GM12878 (cell line): ENCODE data around the gene SLC39A7. TPM values are rescaled to one million over a fixed set of nuclear protein-coding genes. Genes with fewer than 3 reads are reported as not detected.
A peak's percentile ranks its signal among the peaks of the same experiment; 100 is the strongest.

ENCODE experiments used
- DPF2 ChIP-seq: fragments of 450-650 bp; IDR thresholded peaks from 2 replicates; pipeline ENCODE4 v1.6.1; 2017; ENCODE audit warnings: mild to moderate bottlenecking
- MYC ChIP-seq: IDR thresholded peaks from 2 replicates; pipeline ENCODE4 v1.6.1; 2011; ENCODE audit warnings: mild to moderate bottlenecking, low read length, moderate library complexity, inconsistent platforms; ENCODE audit not compliant: insufficient read depth, insufficient replicate concordance, insufficient read length, severe bottlenecking
- NFYB ChIP-seq: IDR thresholded peaks from 2 replicates; pipeline ENCODE4 v1.6.1; 2011; ENCODE audit warnings: low read depth, mild to moderate bottlenecking, low read length, improper control_type of control experiment, moderate library complexity; ENCODE audit not compliant: insufficient read depth
- PAX5 ChIP-seq: IDR thresholded peaks from 2 replicates; pipeline ENCODE4 v1.6.1; 2011; ENCODE audit warnings: low read depth, low read length, borderline replicate concordance
- SMAD5 ChIP-seq: IDR thresholded peaks from 2 replicates; pipeline ENCODE4 v1.6.1; 2016; ENCODE audit warnings: antibody characterized with exemption, low read depth
- WRNIP1 ChIP-seq: IDR thresholded peaks from 2 replicates; pipeline ENCODE4 v1.6.1; 2011; ENCODE audit warnings: low read depth, low read length, improper control_type of control experiment, borderline replicate concordance
- ZSCAN29 ChIP-seq: fragments of 450-650 bp; IDR thresholded peaks from 2 replicates; pipeline ENCODE4 v1.6.1; 2017; ENCODE audit warnings: mild to moderate bottlenecking, moderate library complexity
- ZZZ3 ChIP-seq: IDR thresholded peaks from 2 replicates; pipeline ENCODE4 v1.6.1; 2011; ENCODE audit warnings: low read depth; ENCODE audit not compliant: control insufficient read depth, insufficient read length
- polyA plus RNA-seq, 11 experiments: library from polyadenylated mRNA; depleted of rRNA in 4 of 11; unstranded in 6 of 11; stranded (reverse) in 5 of 11; fragments of >200 nt; fragmentation: Nextera tagmentation in 4 of 11; fragmentation: Illumina TruSeq in 1 of 11; extraction: Ambion mirVana in 4 of 11; extraction: Trizol in 1 of 11; gene quantifications; 1 replicate in 1 of 11; 2 replicates in 10 of 11; pipeline versions ENCODE4 v1.2.1 to v1.2.3, GENCODE V29; 2011 to 2016; ENCODE audit warnings: inconsistent platforms in 2 of 11, missing spikeins in 2 of 11, low read depth in 1 of 11
- total RNA-seq, 4 experiments: library from RNA; depleted of rRNA in 3 of 4; stranded (reverse); fragments of >200 nt in 3 of 4; fragmentation: Illumina TruSeq in 1 of 4; extraction: Trizol in 1 of 4; gene quantifications; 2 replicates each; pipeline versions ENCODE4 v1.2.1 to v1.2.3, GENCODE V29; 2013 to 2021
- TF ChIP-seq, protein P1 (sequence below): fragments of 450-650 bp; IDR thresholded peaks from 2 replicates; pipeline ENCODE4 v1.6.1; 2017; ENCODE audit warnings: low read depth, mild to moderate bottlenecking, moderate library complexity
- TF ChIP-seq, protein P2 (sequence below): fragments of 450-650 bp; IDR thresholded peaks from 2 replicates; pipeline ENCODE4 v1.6.1; 2017; ENCODE audit warnings: mild to moderate bottlenecking, low read depth, inconsistent platforms; ENCODE audit not compliant: poor library complexity, severe bottlenecking
- TF ChIP-seq, protein P3 (sequence below): fragments of 450-650 bp; IDR thresholded peaks from 2 replicates; pipeline ENCODE4 v1.6.1; 2017; ENCODE audit warnings: mild to moderate bottlenecking, moderate library complexity
- TF ChIP-seq, protein P4 (sequence below): IDR thresholded peaks from 2 replicates; pipeline ENCODE4 v1.6.1; 2012; ENCODE audit warnings: improper control_type of control experiment, low read depth, low read length; ENCODE audit not compliant: insufficient replicate concordance
- TF ChIP-seq, protein P5 (sequence below): IDR thresholded peaks from 2 replicates; pipeline ENCODE4 v1.6.1; 2011; ENCODE audit warnings: low read depth, low read length, improper control_type of control experiment, borderline replicate concordance

The SLC39A7 gene
- total and polyA plus RNA-seq, 10 of the 15 experiments (the other 5 are each of a cell fraction or from before 2014, with no cell fraction given) = 7.3 to 63.1 (median 40.6) TPM

GRCh38 chr6:33204415-33205190, 3.9 kb downstream of the SLC39A7 start, which contains the start of gene HSD17B8 (continued):
- TF ChIP-seq, protein P1, sequence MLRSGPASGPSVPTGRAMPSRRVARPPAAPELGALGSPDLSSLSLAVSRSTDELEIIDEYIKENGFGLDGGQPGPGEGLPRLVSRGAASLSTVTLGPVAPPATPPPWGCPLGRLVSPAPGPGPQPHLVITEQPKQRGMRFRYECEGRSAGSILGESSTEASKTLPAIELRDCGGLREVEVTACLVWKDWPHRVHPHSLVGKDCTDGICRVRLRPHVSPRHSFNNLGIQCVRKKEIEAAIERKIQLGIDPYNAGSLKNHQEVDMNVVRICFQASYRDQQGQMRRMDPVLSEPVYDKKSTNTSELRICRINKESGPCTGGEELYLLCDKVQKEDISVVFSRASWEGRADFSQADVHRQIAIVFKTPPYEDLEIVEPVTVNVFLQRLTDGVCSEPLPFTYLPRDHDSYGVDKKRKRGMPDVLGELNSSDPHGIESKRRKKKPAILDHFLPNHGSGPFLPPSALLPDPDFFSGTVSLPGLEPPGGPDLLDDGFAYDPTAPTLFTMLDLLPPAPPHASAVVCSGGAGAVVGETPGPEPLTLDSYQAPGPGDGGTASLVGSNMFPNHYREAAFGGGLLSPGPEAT = peak; percentile 55; the same call in 1 of the 2 replicates
- TF ChIP-seq, protein P2, sequence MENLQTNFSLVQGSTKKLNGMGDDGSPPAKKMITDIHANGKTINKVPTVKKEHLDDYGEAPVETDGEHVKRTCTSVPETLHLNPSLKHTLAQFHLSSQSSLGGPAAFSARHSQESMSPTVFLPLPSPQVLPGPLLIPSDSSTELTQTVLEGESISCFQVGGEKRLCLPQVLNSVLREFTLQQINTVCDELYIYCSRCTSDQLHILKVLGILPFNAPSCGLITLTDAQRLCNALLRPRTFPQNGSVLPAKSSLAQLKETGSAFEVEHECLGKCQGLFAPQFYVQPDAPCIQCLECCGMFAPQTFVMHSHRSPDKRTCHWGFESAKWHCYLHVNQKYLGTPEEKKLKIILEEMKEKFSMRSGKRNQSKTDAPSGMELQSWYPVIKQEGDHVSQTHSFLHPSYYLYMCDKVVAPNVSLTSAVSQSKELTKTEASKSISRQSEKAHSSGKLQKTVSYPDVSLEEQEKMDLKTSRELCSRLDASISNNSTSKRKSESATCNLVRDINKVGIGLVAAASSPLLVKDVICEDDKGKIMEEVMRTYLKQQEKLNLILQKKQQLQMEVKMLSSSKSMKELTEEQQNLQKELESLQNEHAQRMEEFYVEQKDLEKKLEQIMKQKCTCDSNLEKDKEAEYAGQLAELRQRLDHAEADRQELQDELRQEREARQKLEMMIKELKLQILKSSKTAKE = no peak
- 0 out of 2 replicates have a peak, but pooled peaks have one; percentile 38 for TF ChIP-seq PAX5
- peak; percentile 94 for TF ChIP-seq NFYB
- no peak for TF ChIP-seq ZZZ3
- no peak for TF ChIP-seq WRNIP1
- no peak; the same call in 1 of the 2 replicates for TF ChIP-seq SMAD5
- TF ChIP-seq, protein P3, sequence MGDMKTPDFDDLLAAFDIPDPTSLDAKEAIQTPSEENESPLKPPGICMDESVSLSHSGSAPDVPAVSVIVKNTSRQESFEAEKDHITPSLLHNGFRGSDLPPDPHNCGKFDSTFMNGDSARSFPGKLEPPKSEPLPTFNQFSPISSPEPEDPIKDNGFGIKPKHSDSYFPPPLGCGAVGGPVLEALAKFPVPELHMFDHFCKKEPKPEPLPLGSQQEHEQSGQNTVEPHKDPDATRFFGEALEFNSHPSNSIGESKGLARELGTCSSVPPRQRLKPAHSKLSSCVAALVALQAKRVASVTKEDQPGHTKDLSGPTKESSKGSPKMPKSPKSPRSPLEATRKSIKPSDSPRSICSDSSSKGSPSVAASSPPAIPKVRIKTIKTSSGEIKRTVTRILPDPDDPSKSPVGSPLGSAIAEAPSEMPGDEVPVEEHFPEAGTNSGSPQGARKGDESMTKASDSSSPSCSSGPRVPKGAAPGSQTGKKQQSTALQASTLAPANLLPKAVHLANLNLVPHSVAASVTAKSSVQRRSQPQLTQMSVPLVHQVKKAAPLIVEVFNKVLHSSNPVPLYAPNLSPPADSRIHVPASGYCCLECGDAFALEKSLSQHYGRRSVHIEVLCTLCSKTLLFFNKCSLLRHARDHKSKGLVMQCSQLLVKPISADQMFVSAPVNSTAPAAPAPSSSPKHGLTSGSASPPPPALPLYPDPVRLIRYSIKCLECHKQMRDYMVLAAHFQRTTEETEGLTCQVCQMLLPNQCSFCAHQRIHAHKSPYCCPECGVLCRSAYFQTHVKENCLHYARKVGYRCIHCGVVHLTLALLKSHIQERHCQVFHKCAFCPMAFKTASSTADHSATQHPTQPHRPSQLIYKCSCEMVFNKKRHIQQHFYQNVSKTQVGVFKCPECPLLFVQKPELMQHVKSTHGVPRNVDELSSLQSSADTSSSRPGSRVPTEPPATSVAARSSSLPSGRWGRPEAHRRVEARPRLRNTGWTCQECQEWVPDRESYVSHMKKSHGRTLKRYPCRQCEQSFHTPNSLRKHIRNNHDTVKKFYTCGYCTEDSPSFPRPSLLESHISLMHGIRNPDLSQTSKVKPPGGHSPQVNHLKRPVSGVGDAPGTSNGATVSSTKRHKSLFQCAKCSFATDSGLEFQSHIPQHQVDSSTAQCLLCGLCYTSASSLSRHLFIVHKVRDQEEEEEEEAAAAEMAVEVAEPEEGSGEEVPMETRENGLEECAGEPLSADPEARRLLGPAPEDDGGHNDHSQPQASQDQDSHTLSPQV = no peak
- TF ChIP-seq, protein P4, sequence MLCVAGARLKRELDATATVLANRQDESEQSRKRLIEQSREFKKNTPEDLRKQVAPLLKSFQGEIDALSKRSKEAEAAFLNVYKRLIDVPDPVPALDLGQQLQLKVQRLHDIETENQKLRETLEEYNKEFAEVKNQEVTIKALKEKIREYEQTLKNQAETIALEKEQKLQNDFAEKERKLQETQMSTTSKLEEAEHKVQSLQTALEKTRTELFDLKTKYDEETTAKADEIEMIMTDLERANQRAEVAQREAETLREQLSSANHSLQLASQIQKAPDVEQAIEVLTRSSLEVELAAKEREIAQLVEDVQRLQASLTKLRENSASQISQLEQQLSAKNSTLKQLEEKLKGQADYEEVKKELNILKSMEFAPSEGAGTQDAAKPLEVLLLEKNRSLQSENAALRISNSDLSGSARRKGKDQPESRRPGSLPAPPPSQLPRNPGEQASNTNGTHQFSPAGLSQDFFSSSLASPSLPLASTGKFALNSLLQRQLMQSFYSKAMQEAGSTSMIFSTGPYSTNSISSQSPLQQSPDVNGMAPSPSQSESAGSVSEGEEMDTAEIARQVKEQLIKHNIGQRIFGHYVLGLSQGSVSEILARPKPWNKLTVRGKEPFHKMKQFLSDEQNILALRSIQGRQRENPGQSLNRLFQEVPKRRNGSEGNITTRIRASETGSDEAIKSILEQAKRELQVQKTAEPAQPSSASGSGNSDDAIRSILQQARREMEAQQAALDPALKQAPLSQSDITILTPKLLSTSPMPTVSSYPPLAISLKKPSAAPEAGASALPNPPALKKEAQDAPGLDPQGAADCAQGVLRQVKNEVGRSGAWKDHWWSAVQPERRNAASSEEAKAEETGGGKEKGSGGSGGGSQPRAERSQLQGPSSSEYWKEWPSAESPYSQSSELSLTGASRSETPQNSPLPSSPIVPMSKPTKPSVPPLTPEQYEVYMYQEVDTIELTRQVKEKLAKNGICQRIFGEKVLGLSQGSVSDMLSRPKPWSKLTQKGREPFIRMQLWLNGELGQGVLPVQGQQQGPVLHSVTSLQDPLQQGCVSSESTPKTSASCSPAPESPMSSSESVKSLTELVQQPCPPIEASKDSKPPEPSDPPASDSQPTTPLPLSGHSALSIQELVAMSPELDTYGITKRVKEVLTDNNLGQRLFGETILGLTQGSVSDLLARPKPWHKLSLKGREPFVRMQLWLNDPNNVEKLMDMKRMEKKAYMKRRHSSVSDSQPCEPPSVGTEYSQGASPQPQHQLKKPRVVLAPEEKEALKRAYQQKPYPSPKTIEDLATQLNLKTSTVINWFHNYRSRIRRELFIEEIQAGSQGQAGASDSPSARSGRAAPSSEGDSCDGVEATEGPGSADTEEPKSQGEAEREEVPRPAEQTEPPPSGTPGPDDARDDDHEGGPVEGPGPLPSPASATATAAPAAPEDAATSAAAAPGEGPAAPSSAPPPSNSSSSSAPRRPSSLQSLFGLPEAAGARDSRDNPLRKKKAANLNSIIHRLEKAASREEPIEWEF = no peak
- no peak for TF ChIP-seq MYC
- TF ChIP-seq, protein P5, sequence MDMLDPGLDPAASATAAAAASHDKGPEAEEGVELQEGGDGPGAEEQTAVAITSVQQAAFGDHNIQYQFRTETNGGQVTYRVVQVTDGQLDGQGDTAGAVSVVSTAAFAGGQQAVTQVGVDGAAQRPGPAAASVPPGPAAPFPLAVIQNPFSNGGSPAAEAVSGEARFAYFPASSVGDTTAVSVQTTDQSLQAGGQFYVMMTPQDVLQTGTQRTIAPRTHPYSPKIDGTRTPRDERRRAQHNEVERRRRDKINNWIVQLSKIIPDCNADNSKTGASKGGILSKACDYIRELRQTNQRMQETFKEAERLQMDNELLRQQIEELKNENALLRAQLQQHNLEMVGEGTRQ = no peak
- no peak for TF ChIP-seq ZSCAN29
- 0 out of 2 replicates have a peak, but pooled peaks have one; percentile 30 for TF ChIP-seq DPF2
